GM06990 (cell line): Measurements from ENCODE around the gene CST6.

Experiments
- DNase-seq: peaks from one replicate; pipeline ENCODE4 v3.0.0-alpha.2; 2011; ENCODE audit not compliant: insufficient read length; ENCODE audit errors: extremely low read depth
- H3K27me3 ChIP-seq: replicated peaks from 2 replicates; pipeline ENCODE4 v1.6.0; 2011; ENCODE audit warnings: low read length; ENCODE audit not compliant: control insufficient read depth, insufficient read depth
- H3K36me3 ChIP-seq: 2 replicates; pipeline ENCODE4 v1.5.1; 2011; ENCODE audit warnings: low read length; ENCODE audit not compliant: control insufficient read depth, insufficient read depth
- H3K4me3 ChIP-seq: replicated peaks from 2 replicates; pipeline ENCODE4 v1.5.1; 2011; ENCODE audit warnings: low read depth, mild to moderate bottlenecking, control low read depth, low read length
- TF ChIP-seq, protein P1 (sequence below): IDR thresholded peaks from 2 replicates; pipeline ENCODE4 v1.5.1; 2011; ENCODE audit warnings: low read length, control low read depth, mild to moderate bottlenecking, inconsistent platforms; ENCODE audit not compliant: insufficient read depth, poor library complexity, severe bottlenecking

Gene CST6

DNA sequence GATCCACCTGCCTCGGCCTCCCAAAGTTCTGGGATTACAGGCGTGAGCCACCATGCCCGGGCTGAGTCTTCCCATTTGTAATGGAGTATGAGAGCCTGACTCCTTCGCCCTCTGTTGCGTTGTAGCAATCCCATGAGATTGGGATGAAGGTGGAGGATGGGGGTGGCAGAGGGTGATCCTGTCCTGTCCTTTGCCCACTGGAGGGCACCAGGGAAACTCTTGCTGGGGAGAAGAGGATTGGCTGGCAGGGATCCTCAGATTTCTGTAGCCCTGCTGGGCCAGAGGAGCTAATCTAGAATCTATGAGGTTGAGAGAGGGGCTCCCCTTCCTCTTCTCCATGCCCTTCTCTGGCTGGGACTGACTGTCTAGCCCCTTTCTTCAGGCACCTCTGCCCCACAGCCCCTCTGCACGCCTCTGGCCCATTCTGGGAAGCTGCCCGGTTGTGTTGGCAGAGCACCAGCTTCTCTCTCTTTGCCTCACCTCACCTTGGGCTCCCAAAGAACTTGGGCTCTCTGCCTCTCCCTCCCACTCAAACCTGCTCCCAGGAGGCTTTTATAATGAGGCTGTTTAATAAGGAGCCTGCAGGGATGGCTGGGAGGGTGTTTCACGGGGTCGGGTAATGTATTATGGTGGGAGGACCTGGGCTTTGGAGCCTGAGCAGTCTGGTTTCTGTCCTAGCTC lies 24.0 kb downstream of the CST6 start:
- Histone ChIP-seq H3K27me3 (no peaks in the 10 kb centered on the region; the same call in 1 of the 2 replicates), H3K4me3 (no peak overlapping the region), H3K36me3 (no peaks in the 10 kb centered on the region)
- DNase-seq = no peak
- TF ChIP-seq, protein P1, sequence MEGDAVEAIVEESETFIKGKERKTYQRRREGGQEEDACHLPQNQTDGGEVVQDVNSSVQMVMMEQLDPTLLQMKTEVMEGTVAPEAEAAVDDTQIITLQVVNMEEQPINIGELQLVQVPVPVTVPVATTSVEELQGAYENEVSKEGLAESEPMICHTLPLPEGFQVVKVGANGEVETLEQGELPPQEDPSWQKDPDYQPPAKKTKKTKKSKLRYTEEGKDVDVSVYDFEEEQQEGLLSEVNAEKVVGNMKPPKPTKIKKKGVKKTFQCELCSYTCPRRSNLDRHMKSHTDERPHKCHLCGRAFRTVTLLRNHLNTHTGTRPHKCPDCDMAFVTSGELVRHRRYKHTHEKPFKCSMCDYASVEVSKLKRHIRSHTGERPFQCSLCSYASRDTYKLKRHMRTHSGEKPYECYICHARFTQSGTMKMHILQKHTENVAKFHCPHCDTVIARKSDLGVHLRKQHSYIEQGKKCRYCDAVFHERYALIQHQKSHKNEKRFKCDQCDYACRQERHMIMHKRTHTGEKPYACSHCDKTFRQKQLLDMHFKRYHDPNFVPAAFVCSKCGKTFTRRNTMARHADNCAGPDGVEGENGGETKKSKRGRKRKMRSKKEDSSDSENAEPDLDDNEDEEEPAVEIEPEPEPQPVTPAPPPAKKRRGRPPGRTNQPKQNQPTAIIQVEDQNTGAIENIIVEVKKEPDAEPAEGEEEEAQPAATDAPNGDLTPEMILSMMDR = no peak

DNA sequence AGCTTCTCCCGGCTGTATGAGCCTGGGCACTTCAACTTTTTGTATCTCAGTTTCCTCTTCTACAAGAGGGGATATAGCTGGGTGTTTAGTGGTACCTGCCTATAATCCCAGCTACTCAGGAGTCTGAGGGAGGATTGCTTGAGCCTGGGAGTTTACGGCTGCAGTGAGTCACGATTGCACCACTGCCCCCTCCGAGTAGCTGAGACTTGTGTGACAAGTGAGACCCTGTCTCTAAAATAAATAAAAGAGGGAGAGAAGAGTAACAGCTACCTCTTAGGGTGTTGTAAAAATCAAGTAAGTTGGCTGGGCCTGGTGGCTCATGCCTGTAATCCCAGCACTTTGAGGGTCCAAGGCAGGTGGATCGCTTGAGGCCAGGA lies 24.5 kb downstream of the CST6 start:
- no peak overlapping the region for H3K4me3 ChIP-seq
- H3K27me3 ChIP-seq = no peaks in the 10 kb centered on the region; the same call in 1 of the 2 replicates
- H3K36me3 ChIP-seq = no peaks in the 10 kb centered on the region
- TF ChIP-seq, protein P1 = no peak
- DNase-seq = no peak

DNA sequence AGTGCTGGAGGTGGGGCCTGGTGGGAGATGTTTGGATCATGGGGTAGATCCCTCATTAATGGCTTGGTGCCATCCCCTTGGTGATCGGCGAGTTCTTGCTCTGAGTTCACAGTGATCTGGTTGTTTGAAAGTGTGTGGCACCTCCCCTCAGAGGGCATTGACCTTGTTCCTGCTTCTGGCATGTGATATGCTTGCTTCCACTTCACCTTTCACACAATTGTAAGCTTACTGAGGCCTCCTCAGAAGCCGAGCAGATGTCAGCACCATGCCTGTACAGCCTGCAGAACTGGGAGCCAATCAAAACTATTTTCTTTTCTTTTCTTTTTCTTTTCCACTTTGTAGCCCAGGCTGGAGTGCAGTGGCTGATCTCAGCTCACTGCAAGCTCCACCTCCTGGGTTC lies 25.5 kb downstream of the CST6 start:
- TF ChIP-seq, protein P1 = no peak
- no peaks in the 10 kb centered on the region; the same call in 1 of the 2 replicates for H3K27me3 ChIP-seq
- no peak overlapping the region for H3K4me3 ChIP-seq
- DNase-seq = no peak
- no peaks in the 10 kb centered on the region for H3K36me3 ChIP-seq

DNA sequence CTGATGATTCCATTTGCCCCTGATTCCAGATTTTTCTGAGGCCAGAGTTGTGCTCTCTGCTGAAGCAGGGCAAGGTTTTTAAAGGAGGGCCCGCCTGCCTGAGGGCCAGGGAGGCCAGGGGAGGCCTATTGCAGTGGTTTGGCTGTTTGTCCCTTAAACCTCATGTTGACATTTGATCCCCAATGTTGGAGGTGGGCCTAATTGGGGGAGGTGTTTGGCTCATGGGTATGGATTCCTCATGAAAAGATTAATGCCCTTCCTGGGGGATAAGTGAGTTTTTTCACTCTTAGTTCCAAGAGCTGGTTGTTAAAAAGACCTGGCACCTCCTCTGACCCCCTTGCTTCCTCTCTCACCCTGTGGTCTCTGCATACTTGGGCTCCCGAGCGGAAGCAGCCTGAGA lies 28.0 kb downstream of the CST6 start:
- no peak for DNase-seq
- TF ChIP-seq, protein P1 = no peak
- Histone ChIP-seq H3K36me3 (no peaks in the 10 kb centered on the region), H3K27me3 (no peaks in the 10 kb centered on the region; the same call in 1 of the 2 replicates), H3K4me3 (no peak overlapping the region)

DNA sequence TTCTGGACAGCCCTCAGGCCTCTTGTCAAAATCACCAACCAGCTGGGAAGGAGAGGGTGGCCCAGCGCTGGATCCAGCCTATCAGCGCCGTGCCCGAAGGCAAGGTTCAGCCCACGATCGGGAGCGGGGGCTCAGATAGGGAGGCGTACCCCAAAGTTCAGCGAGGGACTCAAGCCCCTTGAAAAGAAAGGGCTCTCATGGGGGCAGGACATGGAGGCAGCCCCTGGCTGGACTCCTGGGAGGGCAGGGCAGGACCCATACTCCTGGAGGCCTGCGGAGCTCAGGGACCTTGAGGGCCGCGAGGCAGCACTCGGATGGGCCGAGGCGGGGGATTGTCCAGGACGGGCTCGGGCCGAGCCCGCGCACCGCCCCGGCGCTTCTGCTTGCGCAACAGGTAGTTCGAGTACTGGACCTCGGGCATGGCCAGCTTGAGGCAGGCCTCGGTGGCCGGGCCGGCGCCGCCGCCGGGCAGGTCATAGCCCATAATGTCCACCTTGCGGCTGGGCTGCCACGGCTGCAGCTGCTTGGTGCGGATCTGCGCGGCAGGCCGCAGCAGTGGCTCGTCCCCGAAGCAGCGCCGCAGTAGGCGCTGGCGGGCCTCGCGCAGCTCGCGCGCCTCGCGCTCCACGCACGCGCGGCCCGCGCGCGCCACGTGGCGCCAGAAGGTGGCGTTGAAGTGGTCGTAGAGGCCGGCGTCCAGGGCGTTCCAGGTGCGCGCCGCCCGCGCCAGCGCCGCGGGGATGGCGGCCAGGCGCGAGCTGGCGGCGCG lies 30.6 kb downstream of the CST6 start:
- no peaks in the 10 kb centered on the region for H3K27me3 ChIP-seq
- no peak for DNase-seq
- TF ChIP-seq, protein P1 = no peak
- no peak overlapping the region for H3K4me3 ChIP-seq
- no peaks in the 10 kb centered on the region for H3K36me3 ChIP-seq
